RPMI8226 (cell line): ENCODE results near the gene PIGQ.
"Not testable (repeated sequence)": the region's sequence is repeated elsewhere in the genome, so short reads cannot be mapped to it uniquely, and the experiment has no call there.

Source experiments
- DNase-seq: peaks from one replicate; pipeline ENCODE4 v3.0.0-alpha.2; 2015

Gene PIGQ

GRCh38 chr16:588889-589657 lies 19.3 kb downstream of the PIGQ start:
- peak; percentile 98 for DNase-seq

GRCh38 chr16:589658-590187 lies 20.0 kb downstream of the PIGQ start, which contains the start of gene RAB40C:
Gene RAB40C, plus strand, starts transcription at chr16:590066. Its CDS starts 226 bp downstream, at chr16:590292.
- peak; percentile 100 for DNase-seq

GRCh38 chr16:590188-590814 lies 20.5 kb downstream of the PIGQ start:
- DNase-seq = no peak

GRCh38 chr16:590815-591200 lies 21.0 kb downstream of the PIGQ start:
- DNase-seq = no peak

GRCh38 chr16:591231-591630 lies 21.5 kb downstream of the PIGQ start:
- no peak for DNase-seq

- DNase-seq = no peak
These were observed 22.2 kb downstream of the PIGQ start for GRCh38 chr16:591892-592517.

GRCh38 chr16:592518-593306 lies 22.9 kb downstream of the PIGQ start:
- DNase-seq = no peak

- DNase-seq = no peak
These were observed 23.6 kb downstream of the PIGQ start for GRCh38 chr16:593406-593805.

GRCh38 chr16:593807-594206 lies 24.0 kb downstream of the PIGQ start:
- DNase-seq = no peak

- no peak for DNase-seq
These were observed 25.3 kb downstream of the PIGQ start for GRCh38 chr16:595094-595528.

- no peak for DNase-seq
These were observed 26.4 kb downstream of the PIGQ start for GRCh38 chr16:595942-596735.

- DNase-seq = no peak
These were observed 26.9 kb downstream of the PIGQ start for GRCh38 chr16:596736-597060.

GRCh38 chr16:597655-598054 lies 27.9 kb downstream of the PIGQ start:
- not testable (repeated sequence) for DNase-seq

GRCh38 chr16:598823-599739 lies 29.3 kb downstream of the PIGQ start:
- no peak for DNase-seq

GRCh38 chr16:600781-601180 lies 31.0 kb downstream of the PIGQ start:
- no peak for DNase-seq

- no peak for DNase-seq
These were observed 34.2 kb downstream of the PIGQ start for GRCh38 chr16:603933-604332.

GRCh38 chr16:606656-607307 lies 37.0 kb downstream of the PIGQ start:
- no peak for DNase-seq

GRCh38 chr16:608019-608418 lies 38.3 kb downstream of the PIGQ start:
- DNase-seq = no peak

GRCh38 chr16:609316-609715 lies 39.5 kb downstream of the PIGQ start:
- DNase-seq = no peak

GRCh38 chr16:609984-610383 lies 40.2 kb downstream of the PIGQ start:
- no peak for DNase-seq
